HT-29 (cell line): ENCODE results near the gene CEP95. TPM values are rescaled to one million over a fixed set of nuclear protein-coding genes. Genes with fewer than 3 reads are reported as not detected.

Experiments used
- DNase-seq: peaks from one replicate; pipeline ENCODE4 v3.0.0-alpha.2; 2015; ENCODE audit warnings: low spot score
- total RNA-seq: library from RNA; depleted of rRNA; stranded (reverse); fragments of >200 nt; shearing (Covaris generic); gene quantifications from 2 replicates; pipeline ENCODE4 v1.2.3, GENCODE V29; 2014

The CEP95 gene
- total RNA-seq, 1 experiment from 2014 or later, result 35.2 TPM

DNA sequence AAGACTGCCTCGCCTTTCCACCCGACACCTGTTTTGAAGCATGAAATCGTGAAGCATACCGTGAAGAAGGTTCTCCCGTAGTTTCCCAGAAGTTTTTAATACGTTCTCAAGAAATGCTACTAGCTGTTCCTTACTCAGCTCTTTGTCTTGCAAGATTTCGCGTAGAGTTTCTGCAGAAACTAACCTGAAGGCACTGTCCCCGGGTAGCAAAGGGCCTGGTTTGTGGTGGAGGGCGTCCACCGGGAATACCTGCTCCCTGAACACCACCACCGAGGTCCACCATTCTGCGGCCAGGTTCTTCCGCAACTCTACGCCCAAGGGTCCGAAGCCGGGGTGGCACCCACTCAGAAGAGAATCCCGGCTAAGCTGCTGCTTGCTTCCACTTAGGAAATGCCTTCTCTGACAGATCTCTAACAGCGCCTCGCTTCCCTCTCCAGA lies 10.4 kb upstream of the CEP95 start:
- peak; percentile 38 for DNase-seq

DNA sequence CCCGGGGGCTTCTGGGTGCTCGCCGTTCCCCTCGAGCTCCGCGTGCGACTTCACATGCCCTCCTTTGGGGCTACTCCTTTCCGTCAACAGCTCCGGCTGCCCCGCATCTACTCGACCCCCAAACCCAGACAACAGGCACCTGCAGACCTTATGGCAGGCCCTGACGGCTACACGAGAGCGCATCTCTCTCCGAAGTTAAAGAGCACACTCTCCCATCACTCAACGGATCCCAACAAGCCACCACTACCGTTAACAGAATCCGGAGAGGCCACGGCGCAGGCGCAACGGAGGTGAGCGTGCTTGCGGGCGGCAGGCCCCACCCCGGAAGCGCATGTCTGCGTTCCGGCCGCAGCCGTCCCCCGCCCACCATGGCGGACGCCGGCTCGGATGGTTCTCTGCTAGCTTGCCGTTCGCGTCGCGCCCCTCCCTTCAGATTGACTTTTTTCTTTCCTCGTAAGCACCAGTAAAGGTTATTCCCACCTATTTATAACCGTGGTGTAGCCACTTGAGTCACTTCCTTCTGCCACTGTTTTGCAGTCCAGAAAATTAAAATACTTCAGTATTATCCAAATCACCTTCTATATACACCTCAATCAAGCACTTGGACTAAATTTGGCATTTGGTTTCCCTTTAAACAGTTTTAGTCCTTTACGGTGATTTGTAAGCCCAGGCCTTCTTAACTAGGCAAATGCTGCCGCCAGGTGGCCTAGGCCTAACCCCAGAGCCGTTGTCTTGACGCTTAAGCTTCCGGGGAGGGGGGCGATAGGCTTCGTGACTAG lies 9.8 kb upstream of the CEP95 start, which contains the start of gene POLG2:
Gene POLG2 (minus strand): TSS at position 269 of the 779 bp plus-strand sequence. CDS start 86 bp downstream, at position 183.
- peak; percentile 94 for DNase-seq

DNA sequence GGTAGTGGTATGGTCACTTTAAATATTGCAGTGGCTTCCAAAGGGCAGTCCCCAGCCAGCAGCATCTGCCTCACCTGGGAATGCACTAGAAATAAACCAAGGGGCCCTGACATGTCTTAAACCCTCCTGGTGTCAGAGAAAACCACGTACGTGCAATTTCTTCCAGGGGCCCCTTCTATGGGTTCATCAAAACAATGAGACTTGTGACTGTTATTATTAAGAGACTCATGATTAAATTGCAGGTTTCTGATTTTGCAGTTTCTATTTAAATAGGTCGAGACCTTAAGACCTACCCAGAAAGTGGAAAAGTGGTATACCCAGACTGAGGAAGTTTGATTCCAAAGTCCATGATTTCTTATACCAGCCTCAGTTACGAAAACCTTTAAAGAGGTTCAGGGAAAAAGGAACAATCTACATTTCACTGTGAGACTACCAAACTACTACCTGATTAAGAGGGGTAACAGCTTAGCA lies 9.2 kb upstream of the CEP95 start:
- DNase-seq, result peak; percentile 62

DNA sequence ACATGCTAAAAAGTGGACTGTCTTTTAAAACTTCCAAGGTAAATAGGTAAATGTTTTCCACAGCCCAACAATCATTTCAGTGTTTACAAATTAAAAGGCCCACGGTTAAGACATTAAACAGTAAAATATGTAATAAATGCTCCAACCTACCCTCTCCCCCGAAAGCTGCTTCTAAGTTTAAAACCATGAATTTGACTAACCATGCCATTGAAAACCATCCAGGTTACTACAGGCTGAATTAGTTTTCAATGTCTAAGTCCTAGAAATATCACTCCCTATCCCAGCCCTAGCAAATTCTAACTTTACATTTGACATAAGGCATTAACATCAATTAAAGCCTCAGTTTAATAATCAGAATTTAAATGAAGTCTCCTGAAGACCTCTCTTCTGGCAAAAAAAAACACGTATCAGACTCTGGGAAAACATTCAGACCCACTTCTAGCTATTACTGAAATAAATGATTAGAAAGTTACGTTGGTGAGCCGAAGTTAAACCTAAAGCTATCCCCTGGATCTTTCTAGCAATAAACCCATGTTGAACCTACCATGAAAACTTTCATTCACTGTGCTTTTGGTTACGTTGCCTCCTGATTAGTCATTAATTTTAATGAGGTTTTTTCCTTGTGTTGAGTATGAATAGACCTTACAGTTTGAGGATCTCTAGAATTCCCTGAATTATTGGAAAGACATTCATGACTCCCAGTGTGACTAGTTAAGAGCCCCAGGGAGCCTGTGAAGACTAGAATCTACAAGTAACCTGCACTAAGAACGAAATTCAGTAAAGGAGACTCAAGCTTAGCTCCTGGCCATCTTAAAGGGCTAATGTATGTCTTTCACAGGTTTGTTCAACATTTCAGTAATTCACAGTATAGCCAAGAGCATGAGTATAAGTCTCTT lies 8.2 kb upstream of the CEP95 start:
- peak; percentile 45 for DNase-seq

DNA sequence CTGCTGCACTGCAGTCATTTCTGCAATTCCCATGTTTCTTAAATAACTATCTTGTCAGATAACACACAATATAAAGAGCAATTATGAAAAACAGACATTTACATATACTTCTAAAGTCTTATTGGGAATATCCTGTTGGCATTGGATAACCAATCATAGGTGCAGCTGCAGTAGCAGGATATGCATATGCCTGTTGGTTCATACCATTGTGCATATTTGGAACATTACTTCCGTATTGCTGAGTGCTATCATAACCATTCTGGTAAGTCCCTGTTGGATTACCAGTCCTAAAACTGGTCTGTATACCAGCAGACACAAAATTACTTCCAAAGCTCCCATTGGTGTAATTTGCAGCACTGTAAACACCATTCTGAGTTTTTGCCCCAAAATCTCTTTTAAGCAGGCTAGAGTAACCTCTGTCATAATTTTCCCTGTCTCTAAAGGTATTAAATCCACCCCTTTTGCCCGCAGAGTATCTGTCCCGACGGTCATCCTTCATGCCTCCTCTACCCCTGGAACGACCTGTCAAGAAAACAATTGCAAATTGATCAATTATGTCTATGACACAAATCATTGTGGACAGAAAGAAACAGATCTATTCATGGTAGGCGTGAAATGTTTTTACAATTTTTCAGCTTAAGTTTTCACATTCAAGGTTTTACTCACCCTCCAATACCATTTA lies 6.8 kb upstream of the CEP95 start:
- DNase-seq, result peak; percentile 25

DNA sequence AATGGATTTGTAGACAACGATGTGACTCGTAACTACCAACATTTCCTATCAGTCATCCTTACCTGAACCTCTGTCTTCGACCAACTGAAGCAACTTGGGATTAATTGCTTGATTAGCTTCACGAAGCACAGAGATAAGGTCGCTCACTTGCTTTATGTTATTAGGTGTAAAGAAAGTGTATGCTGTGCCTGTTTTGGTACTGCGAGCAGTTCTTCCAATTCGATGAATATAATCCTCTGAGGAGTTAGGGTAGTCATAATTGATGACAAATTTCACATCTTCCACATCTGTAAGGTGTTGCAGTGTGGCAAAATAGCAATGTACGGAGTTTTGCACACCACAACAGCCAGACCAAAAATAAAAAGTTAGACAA lies 6.3 kb upstream of the CEP95 start:
- peak; percentile 20 for DNase-seq

DNA sequence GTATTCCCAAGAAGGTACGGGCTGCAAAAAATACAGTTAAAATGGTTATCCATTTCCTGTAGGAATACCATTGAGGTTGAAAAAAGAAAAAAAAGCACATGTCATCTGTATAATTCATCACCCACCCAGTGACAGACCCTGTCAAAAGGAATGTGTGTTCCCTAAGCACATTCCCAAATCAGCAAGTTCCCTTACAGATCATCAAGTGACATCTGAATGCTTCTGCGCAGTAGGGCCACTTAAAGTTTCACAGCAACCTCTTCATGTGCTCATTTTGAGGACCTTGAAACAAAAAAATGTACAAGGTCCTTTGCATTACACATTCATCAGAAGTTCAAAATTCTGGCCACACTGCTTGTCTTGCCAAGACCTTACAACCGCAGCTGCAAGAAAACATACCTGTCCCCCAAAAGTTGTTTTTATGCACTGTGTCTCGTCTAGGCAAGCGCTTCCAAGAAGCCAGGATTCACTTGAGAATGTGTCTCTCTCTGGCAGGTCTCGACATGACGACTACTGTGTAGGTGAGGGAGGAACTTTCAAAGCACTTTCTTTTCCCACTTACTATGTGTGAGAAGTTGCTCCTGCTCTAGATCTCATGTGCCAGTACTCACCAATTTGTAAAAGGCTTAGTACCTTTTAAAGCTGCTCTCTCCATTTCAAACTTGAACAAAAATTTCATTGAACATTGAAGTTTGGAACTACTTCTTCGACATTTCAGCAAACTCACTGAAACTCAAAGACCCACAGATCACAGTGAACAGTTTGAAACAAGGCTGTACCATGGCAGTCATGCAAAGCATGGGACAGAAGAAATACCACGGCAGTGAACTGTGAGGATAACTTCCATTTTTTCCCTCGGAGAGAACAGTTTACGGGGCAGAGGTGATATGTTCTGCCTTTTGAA lies 5.7 kb upstream of the CEP95 start:
- DNase-seq, result no peak

DNA sequence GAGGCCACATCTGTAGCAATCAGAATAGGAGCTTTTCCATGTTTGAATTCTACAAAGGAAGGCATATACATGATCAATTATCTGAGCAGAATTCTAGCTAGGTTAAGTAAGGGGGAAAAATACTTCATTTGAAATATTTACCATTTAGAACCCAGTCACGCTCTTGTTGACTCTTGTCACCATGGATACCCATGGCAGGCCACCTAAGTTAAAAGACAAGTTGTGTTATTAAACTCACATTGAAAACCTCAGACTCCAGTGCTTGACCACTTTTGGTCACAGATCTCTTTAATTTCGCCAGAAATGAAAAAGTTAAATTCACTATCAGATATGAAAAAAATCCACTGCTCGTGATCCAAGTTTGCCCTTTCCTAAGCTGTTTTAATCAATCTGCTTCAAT lies 4.8 kb upstream of the CEP95 start:
- DNase-seq, result no peak

DNA sequence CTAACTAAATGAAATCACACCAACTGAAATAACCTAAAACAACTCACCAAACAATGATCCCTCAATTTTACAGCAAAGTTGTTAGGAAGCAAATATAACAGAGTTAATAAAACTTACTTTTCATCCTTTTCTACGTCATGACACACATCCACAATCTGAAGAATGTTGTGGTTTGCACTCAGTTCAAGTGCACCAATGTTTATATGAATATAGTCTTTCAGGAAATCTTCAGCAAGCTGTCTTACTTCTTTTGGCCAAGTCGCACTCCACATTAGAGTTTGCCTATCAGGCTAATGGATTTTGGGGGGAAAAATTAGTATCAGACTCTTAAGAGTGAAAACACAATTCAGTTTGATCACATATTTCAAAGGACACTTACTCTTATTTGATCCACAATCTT lies 4.0 kb upstream of the CEP95 start:
- no peak for DNase-seq

DNA sequence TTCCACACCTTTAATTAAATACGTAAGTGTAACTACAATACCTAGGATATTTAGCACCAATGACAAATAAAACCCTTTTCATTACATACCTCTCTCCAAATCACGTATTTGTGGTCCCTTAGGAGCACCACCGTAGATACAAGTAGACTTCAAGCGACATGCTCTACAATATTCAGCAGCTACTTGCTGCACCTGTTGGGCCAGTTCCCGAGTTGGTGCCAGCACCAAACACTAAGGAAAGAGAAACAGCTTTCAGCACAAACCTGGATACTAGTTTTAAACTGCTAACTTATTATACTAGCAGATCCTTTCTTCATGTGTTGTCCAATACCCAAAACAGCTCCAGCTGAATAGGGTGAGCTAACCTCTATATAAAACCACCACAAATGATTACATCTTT lies 3.4 kb upstream of the CEP95 start:
- no peak for DNase-seq

DNA sequence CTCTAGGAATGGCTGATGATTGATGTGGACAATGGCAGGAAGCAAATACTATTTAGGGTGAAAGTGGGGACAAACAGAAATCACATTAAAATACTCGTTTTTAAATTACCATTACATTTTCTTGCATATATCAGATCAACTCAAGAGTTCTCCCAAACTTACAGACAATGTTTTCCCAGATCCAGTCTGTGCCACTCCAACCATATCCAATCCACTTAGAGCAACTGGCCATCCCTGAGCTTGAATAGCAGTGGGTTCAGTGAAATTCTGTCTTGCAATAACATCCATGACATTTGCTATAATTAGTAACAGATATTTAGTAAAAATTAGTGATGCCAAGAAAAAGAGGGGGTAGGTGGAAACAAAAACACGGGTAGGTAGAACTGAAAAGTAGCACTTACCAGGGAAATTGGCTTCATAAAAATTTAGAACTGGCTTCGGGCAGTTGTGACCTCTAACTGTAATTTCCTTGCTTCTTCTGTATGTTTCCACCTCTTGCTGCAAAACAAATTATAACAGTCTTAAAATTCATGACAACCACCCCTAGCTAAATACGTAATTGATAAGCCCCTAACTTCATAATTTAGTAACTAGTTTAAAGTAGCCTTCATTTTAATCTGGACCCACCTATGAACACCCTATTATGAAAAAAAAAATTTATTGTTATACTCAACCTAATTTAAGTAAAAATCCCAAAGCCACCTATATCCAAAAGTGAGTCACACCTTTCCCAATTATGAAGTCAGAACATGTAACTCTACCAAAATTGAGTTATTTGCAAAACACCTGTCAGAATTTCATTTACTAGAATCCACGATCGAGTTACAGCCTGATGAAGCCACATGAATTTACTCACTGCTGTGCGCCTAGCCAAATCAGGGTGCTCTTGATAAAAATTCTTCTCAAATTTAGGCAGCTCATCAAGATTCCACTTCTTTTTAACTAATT lies 2.7 kb upstream of the CEP95 start:
- no peak for DNase-seq

DNA sequence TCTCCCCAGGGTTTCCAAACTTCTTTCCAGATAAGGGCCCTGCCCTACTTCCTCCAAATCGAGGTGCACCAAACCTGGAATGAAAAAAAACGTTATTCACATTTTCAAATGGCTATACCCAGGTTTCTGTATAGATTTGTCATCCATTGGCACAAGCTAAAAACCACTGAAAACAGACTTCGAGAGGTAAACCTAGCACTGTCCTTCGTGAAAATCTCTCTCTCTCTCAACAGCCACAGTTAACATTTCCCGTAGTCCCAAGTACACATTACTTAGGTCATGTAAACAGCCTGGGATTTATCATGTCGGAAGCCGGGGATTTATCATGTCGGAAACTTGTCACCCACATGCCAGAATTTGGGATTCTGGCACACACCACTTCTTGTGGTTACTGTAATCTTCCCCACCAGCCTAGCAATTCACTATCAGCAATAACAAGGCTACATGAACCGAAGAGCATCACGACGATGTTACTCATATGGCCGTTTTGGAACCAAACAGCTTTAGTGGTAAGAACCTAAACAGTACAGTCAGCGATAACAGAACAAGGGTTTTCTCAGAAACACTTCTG lies 1.9 kb upstream of the CEP95 start:
- no peak for DNase-seq

DNA sequence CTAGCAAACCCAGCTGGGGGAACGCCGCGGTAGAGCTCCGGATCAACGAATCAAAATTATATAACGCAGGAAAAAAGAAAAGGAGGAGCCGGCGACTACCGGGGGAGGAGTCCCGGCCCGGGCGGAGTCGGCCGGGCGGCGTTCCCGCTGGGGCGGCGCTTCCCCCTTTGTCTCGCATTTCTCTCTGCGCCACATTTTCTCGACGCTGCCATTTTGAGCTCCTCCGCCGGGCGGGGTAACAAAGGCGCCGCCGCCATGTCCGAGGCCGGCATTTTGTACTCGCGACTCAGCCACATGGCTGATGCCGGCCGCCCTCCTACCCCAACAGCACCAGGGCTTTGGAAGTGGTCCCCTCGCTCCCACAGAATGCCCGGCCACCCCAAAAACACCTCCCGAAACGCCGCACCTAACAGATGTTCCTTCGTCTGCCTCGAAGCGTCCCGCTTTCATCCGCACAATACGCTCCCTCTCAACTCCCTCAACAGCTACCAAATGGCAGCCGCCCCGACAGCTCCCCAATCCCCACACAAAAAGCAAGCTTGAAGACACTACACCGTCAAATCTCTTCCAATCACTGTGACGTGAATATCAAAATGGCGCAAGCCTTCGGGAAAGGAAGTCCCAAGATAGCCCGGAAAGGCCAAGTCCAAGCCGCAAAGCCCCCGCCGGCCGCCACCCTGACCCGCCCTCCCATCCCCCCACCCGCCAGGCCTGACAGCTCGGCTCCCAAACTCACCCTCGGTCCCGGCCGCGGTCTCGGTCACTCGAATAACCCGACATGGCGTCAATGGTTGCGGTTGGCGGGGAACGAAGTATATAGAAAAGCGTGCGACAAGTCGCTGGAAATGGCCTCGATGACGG lies 1.2 kb upstream of the CEP95 start:
- peak; percentile 86 for DNase-seq

DNA sequence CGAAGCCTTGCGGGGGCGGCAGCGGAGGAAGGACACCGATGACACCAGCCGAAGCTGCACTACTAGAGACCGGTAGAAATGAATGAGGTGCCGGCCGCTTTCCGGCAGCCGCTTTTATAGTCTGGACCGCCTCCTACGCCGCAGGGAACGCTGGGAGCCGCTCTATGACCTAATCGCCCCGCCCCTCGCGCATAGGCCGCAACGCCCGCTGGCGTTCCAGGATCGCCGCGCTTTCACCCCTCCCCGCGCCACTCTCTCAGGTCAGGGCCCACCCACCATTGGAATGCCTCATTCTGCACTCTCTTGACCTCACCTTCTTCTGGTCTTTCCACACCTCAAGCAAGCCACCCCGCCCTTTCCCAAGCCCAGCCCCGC lies 589 bp upstream of the CEP95 start, which contains the start of gene DDX5:
Gene DDX5 (minus strand): TSS at position 89 of the 375 bp plus-strand sequence. CDS start 170 bp downstream, outside the sequence.
- peak; percentile 99 for DNase-seq

DNA sequence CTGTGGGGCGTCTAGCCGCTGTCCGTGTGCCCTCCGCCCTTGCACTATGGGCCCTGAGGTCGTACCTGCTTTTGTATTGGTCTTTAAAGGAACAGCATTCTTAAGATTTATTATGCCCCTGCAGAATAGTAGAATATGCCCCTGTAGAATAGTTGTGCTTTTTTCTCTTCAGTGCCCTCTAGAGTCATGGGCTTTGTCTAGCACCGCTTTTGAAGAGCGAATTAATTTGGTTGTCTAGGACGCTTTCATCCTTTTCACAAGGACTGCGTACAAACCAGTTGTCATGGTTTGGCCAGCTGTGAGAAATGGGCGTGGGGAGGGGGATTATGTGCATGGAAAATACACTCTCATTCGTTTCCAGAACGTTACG lies 621 bp downstream of the CEP95 start:
- DNase-seq, result peak; percentile 78

DNA sequence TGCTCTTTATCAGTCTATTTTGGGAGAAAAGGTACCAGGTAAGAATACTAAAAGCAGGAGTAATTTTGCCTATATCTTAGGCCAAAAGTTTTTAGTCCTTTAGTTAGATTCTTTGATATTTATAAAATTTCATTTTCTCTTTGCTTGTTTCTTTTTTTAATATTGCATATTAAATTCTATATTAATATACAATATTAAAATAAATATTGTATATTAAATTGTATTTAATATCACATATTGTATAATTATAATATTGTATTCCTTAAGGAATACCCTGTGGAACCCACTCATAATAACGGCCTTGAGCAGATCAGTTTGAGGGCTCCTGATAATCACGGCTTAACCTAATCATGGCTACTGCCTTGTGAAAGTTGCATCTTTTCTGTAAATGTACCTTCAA lies 1.9 kb downstream of the CEP95 start:
- no peak for DNase-seq

DNA sequence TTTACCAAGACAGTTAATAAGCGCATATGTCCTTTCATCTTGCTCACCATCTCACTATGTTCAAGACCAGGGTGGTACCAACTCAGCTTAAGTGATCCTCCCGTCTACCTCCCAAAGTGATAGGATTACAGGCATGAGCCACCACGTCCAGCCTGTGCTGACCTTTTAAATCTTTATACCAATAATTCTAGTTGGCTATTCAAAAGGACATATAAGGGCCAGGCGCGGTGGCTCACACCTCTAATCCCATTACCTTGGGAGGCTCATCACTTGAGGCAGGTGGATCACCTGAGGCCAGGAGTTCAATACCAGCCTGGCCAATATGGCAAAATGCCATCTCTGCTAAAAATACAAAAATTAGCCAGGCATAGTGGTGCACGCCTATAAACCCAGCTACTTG lies 2.4 kb downstream of the CEP95 start:
- no peak for DNase-seq

DNA sequence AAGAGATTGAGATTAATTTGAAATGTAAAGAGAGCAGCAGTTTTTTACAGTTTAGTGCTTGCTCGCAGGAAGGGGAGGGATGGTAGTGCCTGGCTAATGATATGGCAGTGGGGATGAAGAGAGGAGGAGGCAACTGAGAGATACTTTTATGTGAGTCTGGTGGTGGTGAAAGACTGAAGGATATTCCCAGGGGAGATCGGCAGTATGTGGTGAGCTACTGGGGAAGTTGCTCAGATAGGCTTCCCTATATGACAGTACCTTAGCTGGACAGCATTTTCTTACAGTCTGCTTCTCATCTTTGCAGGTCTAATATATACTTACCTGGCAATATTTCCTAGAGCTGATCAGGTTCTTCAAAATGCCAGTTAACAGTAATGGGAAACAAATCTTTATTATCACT lies 8.6 kb downstream of the CEP95 start:
- DNase-seq, result no peak
